NCI-H146 (cell line): ENCODE measurements around the gene COL13A1.

Experiments used
- DNase-seq: peaks from one replicate; lab custom pipeline; 2025; lab: John Stamatoyannopoulos, UW

The COL13A1 gene

GRCh38 chr10:69908124-69908523 is 106.4 kb downstream of the COL13A1 start:
- no peak for DNase-seq

- DNase-seq: no peak
Measured at GRCh38 chr10:69910561-69910960, 108.9 kb downstream of the COL13A1 start.

GRCh38 chr10:69911613-69912528 is 110.2 kb downstream of the COL13A1 start:
- no peak for DNase-seq

- no peak for DNase-seq
Measured at GRCh38 chr10:69912589-69912988, 110.9 kb downstream of the COL13A1 start.

GRCh38 chr10:69913606-69914382 is 112.1 kb downstream of the COL13A1 start:
- no peak for DNase-seq

- DNase-seq: peak; percentile 53
Measured at GRCh38 chr10:69914398-69915214, 112.9 kb downstream of the COL13A1 start.

- no peak for DNase-seq
Measured at GRCh38 chr10:69915215-69915560, 113.5 kb downstream of the COL13A1 start.

- no peak for DNase-seq
Measured at GRCh38 chr10:69916118-69916517, 114.4 kb downstream of the COL13A1 start.

- no peak for DNase-seq
Measured at GRCh38 chr10:69918036-69918435, 116.3 kb downstream of the COL13A1 start.

- DNase-seq: no peak
Measured at GRCh38 chr10:69919250-69919649, 117.5 kb downstream of the COL13A1 start.

- no peak for DNase-seq
Measured at GRCh38 chr10:69925111-69925510, 123.4 kb downstream of the COL13A1 start.

GRCh38 chr10:69928339-69928738 is 126.6 kb downstream of the COL13A1 start:
- DNase-seq: no peak

- DNase-seq: no peak
Measured at GRCh38 chr10:69929575-69929974, 127.9 kb downstream of the COL13A1 start.

GRCh38 chr10:69934768-69935167 is 133.1 kb downstream of the COL13A1 start:
- no peak for DNase-seq

- DNase-seq: peak; percentile 13
Measured at GRCh38 chr10:69936091-69936490, 134.4 kb downstream of the COL13A1 start.

GRCh38 chr10:69938541-69938991 is 136.9 kb downstream of the COL13A1 start:
- no peak for DNase-seq

- DNase-seq: no peak
Measured at GRCh38 chr10:69939061-69939460, 137.4 kb downstream of the COL13A1 start.

- DNase-seq: no peak
Measured at GRCh38 chr10:69939481-69939880, 137.8 kb downstream of the COL13A1 start.

- DNase-seq: no peak
Measured at GRCh38 chr10:69941730-69942129, 140.0 kb downstream of the COL13A1 start.

- no peak for DNase-seq
Measured at GRCh38 chr10:69943292-69943820, 141.7 kb downstream of the COL13A1 start.

- no peak for DNase-seq
Measured at GRCh38 chr10:69944761-69945160, 143.1 kb downstream of the COL13A1 start.

GRCh38 chr10:69948261-69948660 is 146.6 kb downstream of the COL13A1 start:
- no peak for DNase-seq
